Measurements from ENCODE around the gene FAM184B.

DNA sequence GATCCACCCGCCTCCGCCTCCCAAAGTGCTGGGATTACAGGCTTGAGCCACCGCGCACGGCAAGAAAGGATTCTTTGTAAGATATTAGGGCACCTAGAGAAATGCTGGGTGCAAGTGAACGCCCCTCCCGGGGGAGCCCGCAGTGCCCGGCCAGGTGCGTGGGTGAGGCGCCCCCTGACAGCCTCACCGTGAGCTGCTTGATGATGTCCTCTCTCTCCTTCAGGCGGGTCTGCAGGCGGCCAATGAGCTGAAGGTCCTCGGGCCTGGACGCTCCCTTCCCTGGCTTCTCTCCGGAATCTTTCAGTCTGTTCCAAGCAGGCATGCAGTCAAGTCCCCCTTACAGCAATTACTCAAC, 145.1 kb downstream of the FAM184B start:
- TF ChIP-seq, protein P1, sequence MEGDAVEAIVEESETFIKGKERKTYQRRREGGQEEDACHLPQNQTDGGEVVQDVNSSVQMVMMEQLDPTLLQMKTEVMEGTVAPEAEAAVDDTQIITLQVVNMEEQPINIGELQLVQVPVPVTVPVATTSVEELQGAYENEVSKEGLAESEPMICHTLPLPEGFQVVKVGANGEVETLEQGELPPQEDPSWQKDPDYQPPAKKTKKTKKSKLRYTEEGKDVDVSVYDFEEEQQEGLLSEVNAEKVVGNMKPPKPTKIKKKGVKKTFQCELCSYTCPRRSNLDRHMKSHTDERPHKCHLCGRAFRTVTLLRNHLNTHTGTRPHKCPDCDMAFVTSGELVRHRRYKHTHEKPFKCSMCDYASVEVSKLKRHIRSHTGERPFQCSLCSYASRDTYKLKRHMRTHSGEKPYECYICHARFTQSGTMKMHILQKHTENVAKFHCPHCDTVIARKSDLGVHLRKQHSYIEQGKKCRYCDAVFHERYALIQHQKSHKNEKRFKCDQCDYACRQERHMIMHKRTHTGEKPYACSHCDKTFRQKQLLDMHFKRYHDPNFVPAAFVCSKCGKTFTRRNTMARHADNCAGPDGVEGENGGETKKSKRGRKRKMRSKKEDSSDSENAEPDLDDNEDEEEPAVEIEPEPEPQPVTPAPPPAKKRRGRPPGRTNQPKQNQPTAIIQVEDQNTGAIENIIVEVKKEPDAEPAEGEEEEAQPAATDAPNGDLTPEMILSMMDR (IDR thresholded peaks at IDR 0.05): no peak
- TF ChIP-seq POLR2A (IDR thresholded peaks at IDR 0.05): no peak

Measured in heart left ventricle (tissue), 13 donors.